K562 (cell line): ENCODE results near the gene SERPING1. TPM values are rescaled to one million over a fixed set of nuclear protein-coding genes. Genes with fewer than 3 reads are reported as not detected.

Experiments used
- ATAC-seq: fragments of 200-7000 bp; cut with Tn5 transposase; 3 replicates; pipeline ENCODE4 v1.9.1; 2020; ENCODE audit warnings: moderate library complexity
- BruUV-seq: library from RNA; stranded (reverse); fragments of 400-500 nt; replicated peaks from 2 replicates; lab custom pipeline; 2021; lab: Mats Ljungman, UMichigan
- CTCF ChIA-PET: fragments of 300-600 bp; formaldehyde crosslinking; extraction: SDS; loops from one replicate; lab custom pipeline; 2021; ENCODE audit warnings: low intra/inter-chr PET ratio; lab: Yijun Ruan, JAX
- POLR2A ChIA-PET: fragments of 300-600, 350-650 bp; sonication (Branson Sonifier 250); formaldehyde crosslinking; extraction: SDS; loops from one replicate; lab custom pipeline; 2021; ENCODE audit warnings: antibody characterized with exemption, inconsistent platforms; lab: Yijun Ruan, JAX
- DNase-seq, 4 experiments: peaks; one replicate each; pipeline versions ENCODE4 v3.0.0 to v3.0.0-alpha.2; 2011 to 2018; ENCODE audit warnings: low spot score in 3 of 4, mixed read lengths in 3 of 4; ENCODE audit errors: extremely low read depth in 1 of 4
- FAIRE-seq: peaks from 2 replicates; lab custom pipeline; 2011; peaks lifted over from hg19 to GRCh38; lab: Jason Lieb, UNC
- H2AFZ ChIP-seq: 2 replicates; pipeline ENCODE4 v1.6.0; 2011; ENCODE audit warnings: low read depth, low read length, control low read depth, inconsistent platforms
- H3K27ac ChIP-seq: fragments of 200-600 bp; 3 replicates; pipeline ENCODE4 v1.8.0; 2011; ENCODE audit warnings: low read depth, mild to moderate bottlenecking, control low read depth, inconsistent platforms, low read length, moderate library complexity, mixed read lengths; ENCODE audit errors: extremely low read depth
- H3K27me3 ChIP-seq, 2 experiments: fragments of 300-600 bp in 1 of 2; 2 replicates in 1 of 2; 3 replicates in 1 of 2; pipeline versions ENCODE4 v1.6.0 to v1.8.0; 2011; ENCODE audit warnings: inconsistent platforms in 2 of 2, low read length in 2 of 2, mild to moderate bottlenecking in 1 of 2, mixed read lengths in 1 of 2, moderate library complexity in 1 of 2; ENCODE audit not compliant: control insufficient read depth in 2 of 2, insufficient read depth in 2 of 2
- H3K36me3 ChIP-seq: fragments of 300-600 bp; 3 replicates; pipeline ENCODE4 v1.8.0; 2011; ENCODE audit warnings: mild to moderate bottlenecking, low read length, inconsistent platforms; ENCODE audit not compliant: control insufficient read depth, insufficient read depth
- H3K4me1 ChIP-seq, 2 experiments: fragments of 200-600 bp in 1 of 2; replicated peaks in 1 of 2; 2 replicates in 1 of 2; 3 replicates in 1 of 2; pipeline versions ENCODE4 v1.5.1 to v1.8.0; 2011; ENCODE audit warnings: inconsistent platforms in 2 of 2, low read length in 2 of 2, mild to moderate bottlenecking in 1 of 2, mixed read lengths in 1 of 2, moderate library complexity in 1 of 2; ENCODE audit not compliant: control insufficient read depth in 2 of 2, insufficient read depth in 2 of 2
- H3K4me2 ChIP-seq: 2 replicates; pipeline ENCODE4 v1.6.1; 2011; ENCODE audit warnings: low read length, control low read depth, inconsistent platforms, mixed read lengths; ENCODE audit not compliant: insufficient read depth
- H3K4me3 ChIP-seq: fragments of 200-600 bp; sonication (generic), shearing (Covaris generic); 2 replicates; pipeline ENCODE4 v1.5.1; 2016; ENCODE audit warnings: control low read depth, inconsistent platforms
- H3K79me2 ChIP-seq: fragments of 200-600 bp; 3 replicates; pipeline ENCODE4 v1.8.0; 2011; ENCODE audit warnings: low read length, inconsistent platforms; ENCODE audit not compliant: control insufficient read depth, insufficient read depth
- H3K9ac ChIP-seq, 2 experiments: 2 replicates each; pipeline versions ENCODE4 v1.6.0 to v1.6.1; 2011; ENCODE audit warnings: low read depth in 2 of 2, low read length in 2 of 2, control low read depth in 1 of 2, inconsistent platforms in 1 of 2, mild to moderate bottlenecking in 1 of 2, mixed read lengths in 1 of 2; ENCODE audit not compliant: insufficient read depth in 1 of 2
- H3K9me1 ChIP-seq: one replicate; pipeline ENCODE4 v1.6.0; 2011; ENCODE audit warnings: inconsistent platforms, mild to moderate bottlenecking, low read length, moderate library complexity; ENCODE audit not compliant: control insufficient read depth, insufficient read depth
- H3K9me3 ChIP-seq: replicated peaks from 2 replicates; pipeline ENCODE4 v1.5.1; 2011; ENCODE audit warnings: low read depth, low read length, inconsistent platforms; ENCODE audit not compliant: control insufficient read depth, insufficient read depth
- H4K20me1 ChIP-seq: replicated peaks from 2 replicates; pipeline ENCODE4 v1.6.1; 2011; ENCODE audit warnings: low read length, inconsistent platforms, mixed read lengths; ENCODE audit not compliant: control insufficient read depth, insufficient read depth
- BRCA1 ChIP-seq, 2 experiments: fragments of 450-650 bp in 1 of 2; sonication (generic) in 1 of 2; formaldehyde crosslinking in 1 of 2; IDR thresholded peaks; 2 replicates each; pipeline versions ENCODE4 v1.5.0 to v1.6.1; 2017 to 2020; ENCODE audit warnings: mild to moderate bottlenecking in 1 of 2, missing genetic modification reagents in 1 of 2
- BRF2 ChIP-seq: IDR thresholded peaks from 3 replicates; pipeline ENCODE4 v1.6.1; 2011; ENCODE audit warnings: borderline replicate concordance, mild to moderate bottlenecking; ENCODE audit not compliant: insufficient read length, insufficient read depth
- CBFA2T2 ChIP-seq: fragments of 450-650 bp; conservative IDR thresholded peaks from 2 replicates; pipeline ENCODE4 v1.6.1; 2017; ENCODE audit warnings: mild to moderate bottlenecking
- CEBPG ChIP-seq, 3 experiments: fragments of 200-800 bp in 1 of 3; sonication (Bioruptor generic) in 1 of 3; sonication (generic) in 1 of 3; formaldehyde crosslinking in 1 of 3; IDR thresholded peaks in 2 of 3; conservative IDR thresholded peaks in 1 of 3; 2 replicates each; pipeline versions ENCODE4 v1.6.1 to v1.8.0; 2016 to 2022; ENCODE audit warnings: missing compliant biosample characterization in 2 of 3, missing genetic modification characterization in 2 of 3, mild to moderate bottlenecking in 1 of 3, missing genetic modification reagents in 1 of 3
- ELF4 ChIP-seq: fragments of 450-650 bp; formaldehyde crosslinking; IDR thresholded peaks from 2 replicates; pipeline ENCODE4 v1.4.0; 2022; ENCODE audit warnings: missing genetic modification characterization
- GTF2E2 ChIP-seq: fragments of 200-800 bp; sonication (Bioruptor generic); IDR thresholded peaks from 2 replicates; pipeline ENCODE4 v1.6.1; 2016; ENCODE audit warnings: missing genetic modification characterization, missing compliant biosample characterization
- LEF1 ChIP-seq: fragments of 450-650 bp; IDR thresholded peaks from 2 replicates; pipeline ENCODE4 v1.6.1; 2016; ENCODE audit warnings: mild to moderate bottlenecking
- PKNOX1 ChIP-seq: fragments of 450-650 bp; IDR thresholded peaks from 2 replicates; pipeline ENCODE4 v1.6.1; 2016
- SMAD2 ChIP-seq: fragments of 150-350 bp; IDR thresholded peaks from 2 replicates; pipeline ENCODE4 v1.6.1; 2014; ENCODE audit warnings: low read depth, mild to moderate bottlenecking, low read length
- WGBS: fragments of 100-300 bp; shearing (Covaris generic); methylation state at CpG from one replicate; pipeline ENCODE4 v1.1.6; 2016; ENCODE audit warnings: low coverage, mixed read lengths; ENCODE audit not compliant: insufficient coverage; ENCODE audit errors: missing lambda C conversion rate; 5-methylcytosine and 5-hydroxymethylcytosine counted together
- in situ Hi-C: fragments of 300-500 bp; cut with MboI; formaldehyde crosslinking; loops from 4 replicates; pipeline ENCODE4 v1.15.0; 2018; ENCODE audit warnings: inconsistent platforms, mixed read lengths
- intact Hi-C: fragments of 100-400 bp; cut with micrococcal nuclease; formaldehyde crosslinking; loops from 2 replicates; pipeline ENCODE4 v1.14.2; 2022
- polyA plus RNA-seq, 8 experiments: library from polyadenylated mRNA; depleted of rRNA in 4 of 8; stranded (reverse) in 5 of 8; unstranded in 3 of 8; fragments of >200 nt; fragmentation: Nextera tagmentation in 2 of 8; fragmentation: Illumina TruSeq in 1 of 8; extraction: Ambion mirVana in 2 of 8; extraction: Trizol in 1 of 8; gene quantifications; 2 replicates each; pipeline versions ENCODE4 v1.2.1 to v1.2.3, GENCODE V29; 2011 to 2014; ENCODE audit warnings: inconsistent platforms in 1 of 8, missing spikeins in 1 of 8
- total RNA-seq, 7 experiments: library from RNA; depleted of rRNA in 6 of 7; stranded (reverse); fragments of >200 nt in 6 of 7; fragmentation: Illumina TruSeq in 2 of 7; extraction: Trizol in 2 of 7; gene quantifications; 2 replicates each; pipeline versions ENCODE4 v1.2.1 to v1.2.3, GENCODE V29; 2011 to 2021; ENCODE audit warnings: low replicate concordance in 1 of 7
- TF ChIP-seq, protein P1 (sequence below): sonication (generic); formaldehyde crosslinking; IDR thresholded peaks from 2 replicates; pipeline ENCODE4 v1.8.1; 2023; ENCODE audit warnings: mild to moderate bottlenecking, missing genetic modification reagents, moderate library complexity
- TF ChIP-seq, protein P2 (sequence below): sonication (generic); formaldehyde crosslinking; IDR thresholded peaks from 2 replicates; pipeline ENCODE4 v1.5.0; 2020; ENCODE audit warnings: missing genetic modification reagents
- TF ChIP-seq, protein P3 (sequence below): fragments of 450-650 bp; IDR thresholded peaks from 2 replicates; pipeline ENCODE4 v1.7.1; 2018; ENCODE audit warnings: mild to moderate bottlenecking, low read depth; ENCODE audit not compliant: partially characterized antibody

Gene SERPING1
- total and polyA plus RNA-seq, 9 of the 15 experiments (the other 6 are each of a cell fraction or from before 2014, with no cell fraction given), result 0.10 to 1.00 (median 0.21) TPM; not detected in 2

GRCh38 chr11:57620467-57620866 is 23.0 kb downstream of the SERPING1 start (continued):
- TF ChIP-seq ELF4 (CRISPR knock-in tag), result no peak
- TF ChIP-seq SMAD2, result no peak
- TF ChIP-seq, protein P1, sequence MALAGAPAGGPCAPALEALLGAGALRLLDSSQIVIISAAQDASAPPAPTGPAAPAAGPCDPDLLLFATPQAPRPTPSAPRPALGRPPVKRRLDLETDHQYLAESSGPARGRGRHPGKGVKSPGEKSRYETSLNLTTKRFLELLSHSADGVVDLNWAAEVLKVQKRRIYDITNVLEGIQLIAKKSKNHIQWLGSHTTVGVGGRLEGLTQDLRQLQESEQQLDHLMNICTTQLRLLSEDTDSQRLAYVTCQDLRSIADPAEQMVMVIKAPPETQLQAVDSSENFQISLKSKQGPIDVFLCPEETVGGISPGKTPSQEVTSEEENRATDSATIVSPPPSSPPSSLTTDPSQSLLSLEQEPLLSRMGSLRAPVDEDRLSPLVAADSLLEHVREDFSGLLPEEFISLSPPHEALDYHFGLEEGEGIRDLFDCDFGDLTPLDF, result no peak
- no peak for TF ChIP-seq CBFA2T2
- TF ChIP-seq, protein P2, sequence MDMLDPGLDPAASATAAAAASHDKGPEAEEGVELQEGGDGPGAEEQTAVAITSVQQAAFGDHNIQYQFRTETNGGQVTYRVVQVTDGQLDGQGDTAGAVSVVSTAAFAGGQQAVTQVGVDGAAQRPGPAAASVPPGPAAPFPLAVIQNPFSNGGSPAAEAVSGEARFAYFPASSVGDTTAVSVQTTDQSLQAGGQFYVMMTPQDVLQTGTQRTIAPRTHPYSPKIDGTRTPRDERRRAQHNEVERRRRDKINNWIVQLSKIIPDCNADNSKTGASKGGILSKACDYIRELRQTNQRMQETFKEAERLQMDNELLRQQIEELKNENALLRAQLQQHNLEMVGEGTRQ (CRISPR knock-in tag), result no peak
- TF ChIP-seq, all 486 proteins: peak for 0

DNA sequence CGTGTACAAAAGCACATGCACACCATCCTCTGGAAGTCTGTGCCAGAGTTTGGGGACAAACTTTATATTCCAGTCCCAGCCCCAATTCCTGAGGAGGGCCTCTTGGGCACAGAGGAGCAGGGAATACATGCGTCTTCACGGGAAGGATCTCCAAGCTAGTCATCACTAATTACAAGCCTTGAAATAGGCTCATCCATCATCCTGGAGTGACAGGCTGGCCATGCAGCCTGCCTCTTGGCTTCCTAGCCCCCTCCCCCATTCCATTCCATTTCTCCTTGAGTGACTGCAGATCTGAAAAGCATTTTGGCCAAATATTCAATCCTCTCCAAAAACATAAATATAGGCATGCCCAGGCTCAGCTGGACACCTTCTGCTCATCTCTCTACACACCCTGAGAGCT is 24.8 kb downstream of the SERPING1 start:
- Histone ChIP-seq H3K4me1 (no peaks in the 10 kb centered on the region), H2AFZ (no peak overlapping the region), H3K9me3 (peaks cover 8% of the 10 kb centered on the region), H3K36me3 (no peaks in the 10 kb centered on the region), H3K4me2 (no peak overlapping the region), H3K9me1 (no peaks in the 10 kb centered on the region), H3K79me2 (no peaks in the 10 kb centered on the region), H3K27ac (no peak overlapping the region), H4K20me1 (no peaks in the 10 kb centered on the region), H3K9ac (no peak overlapping the region), H3K4me3 (no peak overlapping the region), H3K27me3 (peaks cover 5 to 11% of the 10 kb centered on the region in 2 experiments; a peak in 3 of 5 replicates)
- FAIRE-seq (no peak), ATAC-seq (no peak), DNase-seq (no peak)
- ChIA-PET POLR2A (interaction anchor here (0.7 to 0.9 kb wide), 2 partner anchors 11 to 472 kb away, joined by 3 to 4 read pairs; no protein-coding TSS in a partner anchor), CTCF (no interaction called here)
- no TSS peak for BruUV-seq
- in situ Hi-C loops (no loop called here), intact Hi-C loops (no loop called here)
- WGBS, result 0% methylated on average over 3 of the region's 3 CpGs
- TF ChIP-seq, protein P3, sequence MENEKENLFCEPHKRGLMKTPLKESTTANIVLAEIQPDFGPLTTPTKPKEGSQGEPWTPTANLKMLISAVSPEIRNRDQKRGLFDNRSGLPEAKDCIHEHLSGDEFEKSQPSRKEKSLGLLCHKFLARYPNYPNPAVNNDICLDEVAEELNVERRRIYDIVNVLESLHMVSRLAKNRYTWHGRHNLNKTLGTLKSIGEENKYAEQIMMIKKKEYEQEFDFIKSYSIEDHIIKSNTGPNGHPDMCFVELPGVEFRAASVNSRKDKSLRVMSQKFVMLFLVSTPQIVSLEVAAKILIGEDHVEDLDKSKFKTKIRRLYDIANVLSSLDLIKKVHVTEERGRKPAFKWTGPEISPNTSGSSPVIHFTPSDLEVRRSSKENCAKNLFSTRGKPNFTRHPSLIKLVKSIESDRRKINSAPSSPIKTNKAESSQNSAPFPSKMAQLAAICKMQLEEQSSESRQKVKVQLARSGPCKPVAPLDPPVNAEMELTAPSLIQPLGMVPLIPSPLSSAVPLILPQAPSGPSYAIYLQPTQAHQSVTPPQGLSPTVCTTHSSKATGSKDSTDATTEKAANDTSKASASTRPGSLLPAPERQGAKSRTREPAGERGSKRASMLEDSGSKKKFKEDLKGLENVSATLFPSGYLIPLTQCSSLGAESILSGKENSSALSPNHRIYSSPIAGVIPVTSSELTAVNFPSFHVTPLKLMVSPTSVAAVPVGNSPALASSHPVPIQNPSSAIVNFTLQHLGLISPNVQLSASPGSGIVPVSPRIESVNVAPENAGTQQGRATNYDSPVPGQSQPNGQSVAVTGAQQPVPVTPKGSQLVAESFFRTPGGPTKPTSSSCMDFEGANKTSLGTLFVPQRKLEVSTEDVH, result no peak
- TF ChIP-seq GTF2E2 (tag) (no peak), BRF2 (no peak), BRCA1 (IDR thresholded peaks at IDR 0.05) (no peak), BRCA1 (CRISPR knock-in tag; IDR thresholded peaks at IDR 0.05) (no peak), PKNOX1 (peak; percentile 74), CEBPG (CRISPR knock-in tag; IDR thresholded peaks at IDR 0.05) (no peak), CEBPG (tag; conservative IDR thresholded peaks at IDR 0.05 in 1 of 2, IDR thresholded peaks at IDR 0.05 in 1 of 2) (no peak), LEF1 (no peak)
